GM13976 (cell line): ENCODE data around the gene ALAS1.

Source experiments
- DNase-seq: peaks from one replicate; pipeline ENCODE4 v3.0.0; 2012; ENCODE audit warnings: low spot score
- CTCF ChIP-seq: IDR thresholded peaks from 2 replicates; pipeline ENCODE4 v1.5.1; 2012; ENCODE audit warnings: borderline replicate concordance, mild to moderate bottlenecking; ENCODE audit not compliant: insufficient read depth; ENCODE audit errors: extremely low read depth, missing control alignments, control extremely low read depth
- in situ Hi-C: fragments of 300-500 bp; cut with MboI; formaldehyde crosslinking; loops from one replicate; pipeline ENCODE4 v1.12.0; 2022; ENCODE audit warnings: low sequenced_read_pairs, mixed read lengths, inconsistent platforms; ENCODE audit not compliant: unreplicated experiment

Gene ALAS1

GRCh38 chr3:52223449-52224408, 25.8 kb downstream of the ALAS1 start:
- no peak for DNase-seq
- in situ Hi-C loops, result no loop called here
- TF ChIP-seq CTCF, result no peak

GRCh38 chr3:52225452-52226228, 27.7 kb downstream of the ALAS1 start, which contains the start of gene TLR9:
Gene TLR9 (minus strand): TSS chr3:52225645. CDS start chr3:52225529, 116 bp downstream.
- no peak for TF ChIP-seq CTCF
- DNase-seq, result peak; percentile 82
- in situ Hi-C loops, result no loop called here

- in situ Hi-C loops, result no loop called here
- TF ChIP-seq CTCF, result no peak
Observed at GRCh38 chr3:52226229-52226817, 28.4 kb downstream of the ALAS1 start.

GRCh38 chr3:52227117-52227516, 29.2 kb downstream of the ALAS1 start:
- DNase-seq, result no peak
- in situ Hi-C loops, result no loop called here
- TF ChIP-seq CTCF, result no peak

More at GRCh38 chr3:52226229-52226817, 28.4 kb downstream of the ALAS1 start:
- no peak for DNase-seq

GRCh38 chr3:52227766-52228165, 29.8 kb downstream of the ALAS1 start:
- no peak for DNase-seq
- no peak for TF ChIP-seq CTCF
- in situ Hi-C loops, result no loop called here

- DNase-seq, result no peak
- in situ Hi-C loops, result no loop called here
- TF ChIP-seq CTCF, result no peak
Observed at GRCh38 chr3:52228266-52228665, 30.3 kb downstream of the ALAS1 start.
